ENCODE data around the gene SGSM1.

DNA sequence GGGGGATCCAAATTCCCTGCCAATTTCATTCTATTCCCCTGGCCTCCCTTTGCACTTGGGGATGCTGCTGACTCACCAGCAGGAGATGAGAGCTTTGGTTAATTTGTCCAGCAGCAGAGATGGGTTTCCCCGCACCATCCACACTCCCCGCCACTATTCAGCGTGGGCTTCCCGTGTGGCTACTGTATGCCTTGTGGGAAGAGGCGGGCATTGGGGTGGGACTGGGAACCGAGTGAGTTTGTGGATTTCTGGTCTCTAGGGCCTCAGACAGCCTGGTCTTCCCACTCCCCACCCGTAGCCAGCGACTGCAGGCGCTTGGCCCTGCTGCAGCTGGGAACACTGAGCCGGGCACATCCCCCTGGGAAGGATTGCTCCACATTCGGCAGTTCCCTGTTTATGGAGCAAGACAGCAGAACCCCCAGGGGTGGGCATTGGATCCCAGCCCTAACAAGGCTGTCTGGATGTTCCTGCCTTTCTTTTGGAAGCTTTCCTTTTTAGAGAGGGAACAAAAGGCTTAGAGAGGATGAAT lies 169.9 kb downstream of the SGSM1 start:
- no peak for TF ChIP-seq POLR2AphosphoS5 (IDR thresholded peaks at IDR 0.05; ENCODE audit: low read depth, low read length)
- TF ChIP-seq SIN3A (IDR thresholded peaks at IDR 0.05; ENCODE audit: borderline replicate concordance, insufficient read depth, low read length) = no peak
- TF ChIP-seq TAF1 (IDR thresholded peaks at IDR 0.05; ENCODE audit: borderline replicate concordance, insufficient read depth, low read length) = no peak
- TF ChIP-seq, protein P1, sequence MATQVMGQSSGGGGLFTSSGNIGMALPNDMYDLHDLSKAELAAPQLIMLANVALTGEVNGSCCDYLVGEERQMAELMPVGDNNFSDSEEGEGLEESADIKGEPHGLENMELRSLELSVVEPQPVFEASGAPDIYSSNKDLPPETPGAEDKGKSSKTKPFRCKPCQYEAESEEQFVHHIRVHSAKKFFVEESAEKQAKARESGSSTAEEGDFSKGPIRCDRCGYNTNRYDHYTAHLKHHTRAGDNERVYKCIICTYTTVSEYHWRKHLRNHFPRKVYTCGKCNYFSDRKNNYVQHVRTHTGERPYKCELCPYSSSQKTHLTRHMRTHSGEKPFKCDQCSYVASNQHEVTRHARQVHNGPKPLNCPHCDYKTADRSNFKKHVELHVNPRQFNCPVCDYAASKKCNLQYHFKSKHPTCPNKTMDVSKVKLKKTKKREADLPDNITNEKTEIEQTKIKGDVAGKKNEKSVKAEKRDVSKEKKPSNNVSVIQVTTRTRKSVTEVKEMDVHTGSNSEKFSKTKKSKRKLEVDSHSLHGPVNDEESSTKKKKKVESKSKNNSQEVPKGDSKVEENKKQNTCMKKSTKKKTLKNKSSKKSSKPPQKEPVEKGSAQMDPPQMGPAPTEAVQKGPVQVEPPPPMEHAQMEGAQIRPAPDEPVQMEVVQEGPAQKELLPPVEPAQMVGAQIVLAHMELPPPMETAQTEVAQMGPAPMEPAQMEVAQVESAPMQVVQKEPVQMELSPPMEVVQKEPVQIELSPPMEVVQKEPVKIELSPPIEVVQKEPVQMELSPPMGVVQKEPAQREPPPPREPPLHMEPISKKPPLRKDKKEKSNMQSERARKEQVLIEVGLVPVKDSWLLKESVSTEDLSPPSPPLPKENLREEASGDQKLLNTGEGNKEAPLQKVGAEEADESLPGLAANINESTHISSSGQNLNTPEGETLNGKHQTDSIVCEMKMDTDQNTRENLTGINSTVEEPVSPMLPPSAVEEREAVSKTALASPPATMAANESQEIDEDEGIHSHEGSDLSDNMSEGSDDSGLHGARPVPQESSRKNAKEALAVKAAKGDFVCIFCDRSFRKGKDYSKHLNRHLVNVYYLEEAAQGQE (IDR thresholded peaks at IDR 0.05; ENCODE audit: insufficient read depth in 1 of 2, low read depth in 2 of 2, low read length in 2 of 2) = no peak
- no peak for TF ChIP-seq FOXP2 (optimal IDR thresholded peaks at IDR 0.05; ENCODE audit: borderline replicate concordance, extremely low read depth, extremely low read length, insufficient read depth)

Data from PFSK-1 (cell line).